K562 (cell line): ENCODE results near the gene FERMT3. TPM values are rescaled to one million over a fixed set of nuclear protein-coding genes. Genes with fewer than 3 reads are reported as not detected.
A peak's percentile ranks its signal among the peaks of the same experiment; 100 is the strongest.
"Not testable (repeated sequence)": the region's sequence is repeated elsewhere in the genome, so short reads cannot be mapped to it uniquely, and the experiment has no call there.

ENCODE experiments used
- ATAC-seq: fragments of 200-7000 bp; cut with Tn5 transposase; 3 replicates; pipeline ENCODE4 v1.9.1; 2020; ENCODE audit warnings: moderate library complexity
- BruUV-seq: library from RNA; stranded (reverse); fragments of 400-500 nt; replicated peaks from 2 replicates; lab custom pipeline; 2021; lab: Mats Ljungman, UMichigan
- CTCF ChIA-PET: fragments of 300-600 bp; formaldehyde crosslinking; extraction: SDS; loops from one replicate; lab custom pipeline; 2021; ENCODE audit warnings: low intra/inter-chr PET ratio; lab: Yijun Ruan, JAX
- POLR2A ChIA-PET: fragments of 300-600, 350-650 bp; sonication (Branson Sonifier 250); formaldehyde crosslinking; extraction: SDS; loops from one replicate; lab custom pipeline; 2021; ENCODE audit warnings: antibody characterized with exemption, inconsistent platforms; lab: Yijun Ruan, JAX
- DNase-seq, 4 experiments: peaks; one replicate each; pipeline versions ENCODE4 v3.0.0 to v3.0.0-alpha.2; 2011 to 2018; ENCODE audit warnings: low spot score in 3 of 4, mixed read lengths in 3 of 4; ENCODE audit errors: extremely low read depth in 1 of 4
- FAIRE-seq: peaks from 2 replicates; lab custom pipeline; 2011; peaks lifted over from hg19 to GRCh38; lab: Jason Lieb, UNC
- H2AFZ ChIP-seq: 2 replicates; pipeline ENCODE4 v1.6.0; 2011; ENCODE audit warnings: low read depth, low read length, control low read depth, inconsistent platforms
- H3K27ac ChIP-seq: fragments of 200-600 bp; 3 replicates; pipeline ENCODE4 v1.8.0; 2011; ENCODE audit warnings: low read depth, mild to moderate bottlenecking, control low read depth, inconsistent platforms, low read length, moderate library complexity, mixed read lengths; ENCODE audit errors: extremely low read depth
- H3K27me3 ChIP-seq, 2 experiments: fragments of 300-600 bp in 1 of 2; 2 replicates in 1 of 2; 3 replicates in 1 of 2; pipeline versions ENCODE4 v1.6.0 to v1.8.0; 2011; ENCODE audit warnings: inconsistent platforms in 2 of 2, low read length in 2 of 2, mild to moderate bottlenecking in 1 of 2, mixed read lengths in 1 of 2, moderate library complexity in 1 of 2; ENCODE audit not compliant: control insufficient read depth in 2 of 2, insufficient read depth in 2 of 2
- H3K36me3 ChIP-seq: fragments of 300-600 bp; 3 replicates; pipeline ENCODE4 v1.8.0; 2011; ENCODE audit warnings: mild to moderate bottlenecking, low read length, inconsistent platforms; ENCODE audit not compliant: control insufficient read depth, insufficient read depth
- H3K4me1 ChIP-seq, 2 experiments: fragments of 200-600 bp in 1 of 2; replicated peaks in 1 of 2; 2 replicates in 1 of 2; 3 replicates in 1 of 2; pipeline versions ENCODE4 v1.5.1 to v1.8.0; 2011; ENCODE audit warnings: inconsistent platforms in 2 of 2, low read length in 2 of 2, mild to moderate bottlenecking in 1 of 2, mixed read lengths in 1 of 2, moderate library complexity in 1 of 2; ENCODE audit not compliant: control insufficient read depth in 2 of 2, insufficient read depth in 2 of 2
- H3K4me2 ChIP-seq: 2 replicates; pipeline ENCODE4 v1.6.1; 2011; ENCODE audit warnings: low read length, control low read depth, inconsistent platforms, mixed read lengths; ENCODE audit not compliant: insufficient read depth
- H3K4me3 ChIP-seq: fragments of 200-600 bp; sonication (generic), shearing (Covaris generic); 2 replicates; pipeline ENCODE4 v1.5.1; 2016; ENCODE audit warnings: control low read depth, inconsistent platforms
- H3K79me2 ChIP-seq: fragments of 200-600 bp; 3 replicates; pipeline ENCODE4 v1.8.0; 2011; ENCODE audit warnings: low read length, inconsistent platforms; ENCODE audit not compliant: control insufficient read depth, insufficient read depth
- H3K9ac ChIP-seq, 2 experiments: 2 replicates each; pipeline versions ENCODE4 v1.6.0 to v1.6.1; 2011; ENCODE audit warnings: low read depth in 2 of 2, low read length in 2 of 2, control low read depth in 1 of 2, inconsistent platforms in 1 of 2, mild to moderate bottlenecking in 1 of 2, mixed read lengths in 1 of 2; ENCODE audit not compliant: insufficient read depth in 1 of 2
- H3K9me1 ChIP-seq: one replicate; pipeline ENCODE4 v1.6.0; 2011; ENCODE audit warnings: inconsistent platforms, mild to moderate bottlenecking, low read length, moderate library complexity; ENCODE audit not compliant: control insufficient read depth, insufficient read depth
- H3K9me3 ChIP-seq: replicated peaks from 2 replicates; pipeline ENCODE4 v1.5.1; 2011; ENCODE audit warnings: low read depth, low read length, inconsistent platforms; ENCODE audit not compliant: control insufficient read depth, insufficient read depth
- H4K20me1 ChIP-seq: replicated peaks from 2 replicates; pipeline ENCODE4 v1.6.1; 2011; ENCODE audit warnings: low read length, inconsistent platforms, mixed read lengths; ENCODE audit not compliant: control insufficient read depth, insufficient read depth
- CBX3 ChIP-seq, 2 experiments: IDR thresholded peaks; 1 replicate in 1 of 2; 2 replicates in 1 of 2; pipeline ENCODE4 v1.6.1; 2012; ENCODE audit warnings: inconsistent platforms in 2 of 2, low read length in 2 of 2, borderline replicate concordance in 1 of 2, control low read depth in 1 of 2
- FOSL1 ChIP-seq: fragments of 200-800 bp; sonication (Bioruptor generic); conservative IDR thresholded peaks from 2 replicates; pipeline ENCODE4 v1.6.1; 2016; ENCODE audit warnings: missing genetic modification characterization, missing compliant biosample characterization
- KDM1A ChIP-seq, 2 experiments: fragments of 450-650 bp; IDR thresholded peaks; 2 replicates each; pipeline ENCODE4 v1.6.1; 2016; ENCODE audit warnings: mild to moderate bottlenecking in 2 of 2
- STAG1 ChIP-seq: sonication (generic); formaldehyde crosslinking; IDR thresholded peaks from 2 replicates; pipeline ENCODE4 v1.5.0; 2020; ENCODE audit warnings: missing genetic modification reagents, borderline replicate concordance
- TRIM24 ChIP-seq, 2 experiments: fragments of 450-650 bp; IDR thresholded peaks; 2 replicates each; pipeline ENCODE4 v1.6.1; 2016
- TRIM28 ChIP-seq: fragments of 450-650 bp; IDR thresholded peaks from 2 replicates; pipeline ENCODE4 v1.6.1; 2017
- ZBTB7A ChIP-seq: IDR thresholded peaks from 2 replicates; pipeline ENCODE4 v1.6.1; 2011; ENCODE audit warnings: low read depth, mild to moderate bottlenecking, low read length, moderate library complexity, borderline replicate concordance; ENCODE audit not compliant: control insufficient read depth
- ZNF12 ChIP-seq: sonication (generic); formaldehyde crosslinking; IDR thresholded peaks from 2 replicates; pipeline ENCODE4 v1.4.0; 2020; ENCODE audit warnings: mild to moderate bottlenecking, missing genetic modification reagents
- ZNF316 ChIP-seq: fragments of 450-650 bp; IDR thresholded peaks from 2 replicates; pipeline ENCODE4 v1.6.1; 2016
- ZNF445 ChIP-seq: fragments of 250-450 bp; sonication (Bioruptor Pico); IDR thresholded peaks from 2 replicates; pipeline ENCODE4 v1.4.0; 2020; ENCODE audit warnings: low read depth, mild to moderate bottlenecking, moderate library complexity
- WGBS: fragments of 100-300 bp; shearing (Covaris generic); methylation state at CpG from one replicate; pipeline ENCODE4 v1.1.6; 2016; ENCODE audit warnings: low coverage, mixed read lengths; ENCODE audit not compliant: insufficient coverage; ENCODE audit errors: missing lambda C conversion rate; 5-methylcytosine and 5-hydroxymethylcytosine counted together
- in situ Hi-C: fragments of 300-500 bp; cut with MboI; formaldehyde crosslinking; loops from 4 replicates; pipeline ENCODE4 v1.15.0; 2018; ENCODE audit warnings: inconsistent platforms, mixed read lengths
- intact Hi-C: fragments of 100-400 bp; cut with micrococcal nuclease; formaldehyde crosslinking; loops from 2 replicates; pipeline ENCODE4 v1.14.2; 2022
- polyA plus RNA-seq, 8 experiments: library from polyadenylated mRNA; depleted of rRNA in 4 of 8; stranded (reverse) in 5 of 8; unstranded in 3 of 8; fragments of >200 nt; fragmentation: Nextera tagmentation in 2 of 8; fragmentation: Illumina TruSeq in 1 of 8; extraction: Ambion mirVana in 2 of 8; extraction: Trizol in 1 of 8; gene quantifications; 2 replicates each; pipeline versions ENCODE4 v1.2.1 to v1.2.3, GENCODE V29; 2011 to 2014; ENCODE audit warnings: inconsistent platforms in 1 of 8, missing spikeins in 1 of 8
- total RNA-seq, 7 experiments: library from RNA; depleted of rRNA in 6 of 7; stranded (reverse); fragments of >200 nt in 6 of 7; fragmentation: Illumina TruSeq in 2 of 7; extraction: Trizol in 2 of 7; gene quantifications; 2 replicates each; pipeline versions ENCODE4 v1.2.1 to v1.2.3, GENCODE V29; 2011 to 2021; ENCODE audit warnings: low replicate concordance in 1 of 7

Gene FERMT3
- total and polyA plus RNA-seq, 9 of the 15 experiments (the other 6 are each of a cell fraction or from before 2014, with no cell fraction given): 3.2 to 275 (median 79.7) TPM

DNA sequence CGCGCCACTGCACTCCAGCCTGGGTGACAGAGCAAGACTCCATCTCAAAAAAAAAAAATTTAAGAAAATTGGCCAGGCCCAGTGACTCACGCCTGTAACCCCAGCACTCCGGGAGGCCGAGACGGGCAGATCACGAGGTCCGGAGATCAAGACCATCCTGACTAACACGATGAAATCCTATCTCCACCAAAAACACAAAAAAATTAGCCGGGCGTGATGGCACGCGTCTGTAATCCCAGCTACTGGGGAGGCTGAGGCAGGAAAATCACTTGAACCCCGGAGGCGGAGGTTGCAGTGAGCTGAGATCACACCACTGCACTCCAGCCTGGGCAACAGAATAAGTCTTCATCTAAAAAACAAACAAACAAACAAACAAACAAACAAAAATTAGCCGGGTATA is 43.8 kb upstream of the FERMT3 start:
- H2AFZ ChIP-seq, H3K9ac ChIP-seq, H3K9me3 ChIP-seq, intact Hi-C loops, BruUV-seq, CTCF ChIA-PET, H3K27me3 ChIP-seq, H3K4me3 ChIP-seq, H4K20me1 ChIP-seq, DNase-seq, FAIRE-seq, H3K4me2 ChIP-seq, H3K9me1 ChIP-seq, in situ Hi-C loops, H3K27ac ChIP-seq, ATAC-seq: not testable (repeated sequence)
- H3K79me2 ChIP-seq: peaks cover 57% of the 10 kb centered on the region
- WGBS: 89% methylated on average over 11 of the region's 16 CpGs
- peaks cover 19% of the 10 kb centered on the region; the same call in 2 of the 3 replicates for H3K36me3 ChIP-seq
- POLR2A ChIA-PET: interaction anchor here (0.6 kb wide), 1 partner anchor 32 kb away, joined by 4 read pairs; no protein-coding TSS in a partner anchor
- peak; percentile 32; the same call in 1 of the 2 replicates for TF ChIP-seq FOSL1 (tag)
- H3K4me1 ChIP-seq: peaks cover 6 to 29% of the 10 kb centered on the region in 2 experiments; a peak in 3 of 5 replicates

- H3K4me2 ChIP-seq: no peak overlapping the region
- in situ Hi-C loops: no loop called here
- BruUV-seq: no TSS peak
- no peak overlapping the region for H3K27ac ChIP-seq
- no peaks in the 10 kb centered on the region for H3K9me1 ChIP-seq
- WGBS: 96% methylated on average over 5 of the region's 5 CpGs
- H3K9me3 ChIP-seq: 0 out of 2 replicates have a peak, but pooled peaks cover 2% of the 10 kb centered on the region
- peaks cover 6 to 27% of the 10 kb centered on the region in 2 experiments; a peak in 3 of 5 replicates for H3K4me1 ChIP-seq
- intact Hi-C loops: no loop called here
- ChIA-PET CTCF (no interaction called here), POLR2A (interaction anchor here (0.6 kb wide), 1 partner anchor 43 kb away, joined by 3 read pairs; the partner anchor contains the start of gene FERMT3)
- H2AFZ ChIP-seq: no peak overlapping the region
- no peak for FAIRE-seq
- no peak for DNase-seq
- H3K27me3 ChIP-seq: no peaks in the 10 kb centered on the region
- H3K9ac ChIP-seq: no peak overlapping the region
- H3K4me3 ChIP-seq: no peak overlapping the region
- peaks cover 61% of the 10 kb centered on the region for H3K79me2 ChIP-seq
- ATAC-seq: no peak
- no peak for TF ChIP-seq ZNF445 (CRISPR knock-in tag)
- TF ChIP-seq ZNF316: peak; percentile 93
- TF ChIP-seq CBX3 (IDR thresholded peaks at IDR 0.05; ENCODE audit: borderline replicate concordance in 1 of 2, low read length in 2 of 2): peak in 1 of 2 experiments; percentile 68; a peak in 1 of 3 replicates
- TF ChIP-seq ZNF12 (CRISPR knock-in tag): 0 out of 2 replicates have a peak, but pooled peaks have one; percentile 34
- TF ChIP-seq ZBTB7A: 0 out of 2 replicates have a peak, but pooled peaks have one; percentile 11
- TF ChIP-seq TRIM28: peak; percentile 93
- TF ChIP-seq STAG1 (CRISPR knock-in tag): no peak
- TF ChIP-seq KDM1A (IDR thresholded peaks at IDR 0.05): 0 out of 4 replicates have a peak, but pooled peaks of 1 of the 2 experiments have one; percentile 8
- peak; percentile 11 to 74; a peak in 2 of 4 replicates for TF ChIP-seq TRIM24 (IDR thresholded peaks at IDR 0.05)
- no peaks in the 10 kb centered on the region for H4K20me1 ChIP-seq
- peaks cover 23% of the 10 kb centered on the region; the same call in 2 of the 3 replicates for H3K36me3 ChIP-seq
Observed at GRCh38 chr11:64163951-64164350, 42.6 kb upstream of the FERMT3 start.
